WTC11 (cell line): ENCODE results near the gene THSD4. TPM values are rescaled to one million over a fixed set of nuclear protein-coding genes. Genes with fewer than 3 reads are reported as not detected.

Experiments
- ATAC-seq: fragments of 200-7000 bp; cut with Tn5 transposase; 2 replicates; pipeline ENCODE4 v1.10.0; 2021; ENCODE audit warnings: mild to moderate bottlenecking, moderate library complexity
- CTCF ChIA-PET: fragments of 300-600 bp; sonication (Branson Sonifier 250); formaldehyde crosslinking; loops from one replicate; lab custom pipeline; 2021; ENCODE audit warnings: antibody characterized with exemption; lab: Charles Lee
- POLR2A ChIA-PET: fragments of 350-600 bp; sonication (Branson Sonifier 250); formaldehyde crosslinking; loops from one replicate; lab custom pipeline; 2021; ENCODE audit warnings: antibody characterized with exemption; lab: Charles Lee
- DNase-seq: peaks from one replicate; pipeline ENCODE4 v3.0.0; 2021; ENCODE audit warnings: low spot score
- H3K27ac Mint-ChIP-seq: 2 replicates; pipeline ENCODE4 v1.8.0; 2021; ENCODE audit warnings: mixed read lengths
- H3K27me3 Mint-ChIP-seq: 2 replicates; pipeline ENCODE4 v1.8.0; 2021; ENCODE audit warnings: low read depth, mild to moderate bottlenecking, moderate library complexity, mixed read lengths
- H3K36me3 Mint-ChIP-seq: 2 replicates; pipeline ENCODE4 v1.8.0; 2021; ENCODE audit warnings: mixed read lengths
- H3K4me1 Mint-ChIP-seq: 2 replicates; pipeline ENCODE4 v1.8.0; 2022; ENCODE audit warnings: mixed read lengths
- H3K4me3 Mint-ChIP-seq: 2 replicates; pipeline ENCODE4 v1.8.0; 2021; ENCODE audit warnings: mild to moderate bottlenecking, moderate library complexity, mixed read lengths
- H3K9me3 Mint-ChIP-seq: 2 replicates; pipeline ENCODE4 v1.8.0; 2021; ENCODE audit warnings: mixed read lengths
- HMGA2 ChIP-seq: fragments of 250-450 bp; sonication (Bioruptor Pico); IDR thresholded peaks from 2 replicates; pipeline ENCODE4 v1.4.0; 2021; ENCODE audit warnings: mild to moderate bottlenecking, moderate library complexity
- NFE2L1 ChIP-seq: sonication (generic); formaldehyde crosslinking; IDR thresholded peaks from 2 replicates; pipeline ENCODE4 v1.8.1; 2023; ENCODE audit warnings: missing genetic modification reagents
- NR2C2 ChIP-seq: sonication (generic); formaldehyde crosslinking; IDR thresholded peaks from 2 replicates; pipeline ENCODE4 v1.8.0; 2022; ENCODE audit warnings: mild to moderate bottlenecking, missing genetic modification reagents
- OVOL2 ChIP-seq: fragments of 250-450 bp; sonication (Bioruptor Pico); IDR thresholded peaks from 2 replicates; pipeline ENCODE4 v1.9.0; 2021; ENCODE audit warnings: mild to moderate bottlenecking, borderline replicate concordance
- PREB ChIP-seq: sonication (generic); formaldehyde crosslinking; IDR thresholded peaks from 2 replicates; pipeline ENCODE4 v1.8.1; 2022; ENCODE audit warnings: mild to moderate bottlenecking, missing genetic modification reagents, moderate library complexity, borderline replicate concordance
- TCF7 ChIP-seq: sonication (generic); formaldehyde crosslinking; IDR thresholded peaks from 2 replicates; pipeline ENCODE4 v1.8.0; 2022; ENCODE audit warnings: mild to moderate bottlenecking, low read depth, missing genetic modification reagents, moderate library complexity
- TEAD4 ChIP-seq: sonication (generic); formaldehyde crosslinking; IDR thresholded peaks from 2 replicates; pipeline ENCODE4 v1.8.0; 2022; ENCODE audit warnings: mild to moderate bottlenecking, missing genetic modification reagents
- ZBTB43 ChIP-seq: sonication (generic); formaldehyde crosslinking; IDR thresholded peaks from 2 replicates; pipeline ENCODE4 v1.8.1; 2023; ENCODE audit warnings: mild to moderate bottlenecking, missing genetic modification reagents
- ZNF121 ChIP-seq: sonication (generic); formaldehyde crosslinking; IDR thresholded peaks from 2 replicates; pipeline ENCODE4 v1.8.0; 2023; ENCODE audit warnings: missing genetic modification reagents
- ZNF263 ChIP-seq: sonication (generic); formaldehyde crosslinking; IDR thresholded peaks from 2 replicates; pipeline ENCODE4 v1.8.1; 2022; ENCODE audit warnings: low read depth, mild to moderate bottlenecking, moderate library complexity, missing genetic modification reagents
- ZNF281 ChIP-seq: sonication (generic); formaldehyde crosslinking; IDR thresholded peaks from 2 replicates; pipeline ENCODE4 v1.8.0; 2023; ENCODE audit warnings: mild to moderate bottlenecking, missing genetic modification reagents
- ZNF512 ChIP-seq: sonication (generic); formaldehyde crosslinking; IDR thresholded peaks from 2 replicates; pipeline ENCODE4 v1.8.1; 2022; ENCODE audit warnings: missing genetic modification reagents, borderline replicate concordance
- total RNA-seq: library from RNA; stranded (reverse); gene quantifications from 3 replicates; pipeline ENCODE4 v1.2.3, GENCODE V29; 2021
- TF ChIP-seq, protein P1 (sequence below): fragments of 250-450 bp; sonication (Bioruptor Pico); IDR thresholded peaks from 2 replicates; pipeline ENCODE4 v1.9.0; 2021; ENCODE audit warnings: moderate library complexity, mild to moderate bottlenecking, inconsistent platforms, borderline replicate concordance
- TF ChIP-seq, protein P2 (sequence below): sonication (generic); formaldehyde crosslinking; IDR thresholded peaks from 2 replicates; pipeline ENCODE4 v1.8.0; 2023; ENCODE audit warnings: missing genetic modification reagents, mild to moderate bottlenecking, borderline replicate concordance
- TF ChIP-seq, protein P3 (sequence below): fragments of 250-450 bp; sonication (Bioruptor Pico); IDR thresholded peaks from 2 replicates; pipeline ENCODE4 v2.1.2; 2022; ENCODE audit warnings: mild to moderate bottlenecking, moderate library complexity
- TF ChIP-seq, protein P4 (sequence below): sonication (generic); formaldehyde crosslinking; IDR thresholded peaks from 2 replicates; pipeline ENCODE4 v1.8.1; 2022; ENCODE audit warnings: low read depth, mild to moderate bottlenecking, moderate library complexity, missing genetic modification reagents, borderline replicate concordance

Gene THSD4
- total RNA-seq, 1 experiment from 2014 or later = 7.8 TPM

DNA sequence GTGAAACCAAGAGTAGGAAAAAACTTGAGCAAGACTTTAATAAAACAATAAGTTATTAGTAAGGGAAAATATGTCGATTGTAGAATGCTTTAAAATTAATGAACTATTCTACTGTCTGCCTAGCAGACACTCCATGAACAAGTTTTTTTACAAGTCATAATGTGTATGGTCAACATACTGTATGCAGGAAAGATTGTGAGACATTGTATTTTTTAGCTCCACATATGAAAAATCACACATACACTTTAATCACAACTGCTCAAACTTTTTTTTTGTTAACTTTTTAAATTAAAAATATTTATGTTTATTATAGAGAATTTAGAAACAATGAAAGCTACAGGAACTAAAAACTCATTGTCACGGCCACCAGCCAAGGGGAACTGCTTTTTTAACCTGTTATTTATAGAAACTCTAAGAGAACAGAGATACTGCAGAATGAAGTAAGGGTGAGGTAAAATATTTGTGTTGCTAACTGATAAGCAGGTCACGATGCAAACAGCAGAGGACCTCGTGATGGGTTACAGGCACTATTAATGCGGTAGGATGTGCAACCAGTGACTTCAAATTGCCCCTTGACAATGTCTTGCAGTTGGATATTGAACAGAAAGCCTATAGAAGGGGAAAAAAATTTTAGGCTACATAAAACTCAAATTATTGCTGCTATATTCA, 53.0 kb downstream of the THSD4 start (continued):
- TF ChIP-seq ZNF512 (CRISPR knock-in tag) = no peak
- TF ChIP-seq, protein P1, sequence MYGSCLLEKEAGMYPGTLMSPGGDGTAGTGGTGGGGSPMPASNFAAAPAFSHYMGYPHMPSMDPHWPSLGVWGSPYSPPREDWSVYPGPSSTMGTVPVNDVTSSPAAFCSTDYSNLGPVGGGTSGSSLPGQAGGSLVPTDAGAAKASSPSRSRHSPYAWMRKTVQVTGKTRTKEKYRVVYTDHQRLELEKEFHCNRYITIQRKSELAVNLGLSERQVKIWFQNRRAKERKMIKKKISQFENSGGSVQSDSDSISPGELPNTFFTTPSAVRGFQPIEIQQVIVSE (CRISPR knock-in tag) = no peak

- peaks cover 34% of the 10 kb centered on the region for H3K9me3 Mint-ChIP-seq
- CTCF ChIA-PET = no interaction called here
- no peak overlapping the region for H3K4me3 Mint-ChIP-seq
- POLR2A ChIA-PET = no interaction called here
- no peak for DNase-seq
- TF ChIP-seq HMGA2 (CRISPR knock-in tag) (no peak), ZNF121 (CRISPR knock-in tag) (no peak), TEAD4 (CRISPR knock-in tag) (no peak)
- TF ChIP-seq, protein P2, sequence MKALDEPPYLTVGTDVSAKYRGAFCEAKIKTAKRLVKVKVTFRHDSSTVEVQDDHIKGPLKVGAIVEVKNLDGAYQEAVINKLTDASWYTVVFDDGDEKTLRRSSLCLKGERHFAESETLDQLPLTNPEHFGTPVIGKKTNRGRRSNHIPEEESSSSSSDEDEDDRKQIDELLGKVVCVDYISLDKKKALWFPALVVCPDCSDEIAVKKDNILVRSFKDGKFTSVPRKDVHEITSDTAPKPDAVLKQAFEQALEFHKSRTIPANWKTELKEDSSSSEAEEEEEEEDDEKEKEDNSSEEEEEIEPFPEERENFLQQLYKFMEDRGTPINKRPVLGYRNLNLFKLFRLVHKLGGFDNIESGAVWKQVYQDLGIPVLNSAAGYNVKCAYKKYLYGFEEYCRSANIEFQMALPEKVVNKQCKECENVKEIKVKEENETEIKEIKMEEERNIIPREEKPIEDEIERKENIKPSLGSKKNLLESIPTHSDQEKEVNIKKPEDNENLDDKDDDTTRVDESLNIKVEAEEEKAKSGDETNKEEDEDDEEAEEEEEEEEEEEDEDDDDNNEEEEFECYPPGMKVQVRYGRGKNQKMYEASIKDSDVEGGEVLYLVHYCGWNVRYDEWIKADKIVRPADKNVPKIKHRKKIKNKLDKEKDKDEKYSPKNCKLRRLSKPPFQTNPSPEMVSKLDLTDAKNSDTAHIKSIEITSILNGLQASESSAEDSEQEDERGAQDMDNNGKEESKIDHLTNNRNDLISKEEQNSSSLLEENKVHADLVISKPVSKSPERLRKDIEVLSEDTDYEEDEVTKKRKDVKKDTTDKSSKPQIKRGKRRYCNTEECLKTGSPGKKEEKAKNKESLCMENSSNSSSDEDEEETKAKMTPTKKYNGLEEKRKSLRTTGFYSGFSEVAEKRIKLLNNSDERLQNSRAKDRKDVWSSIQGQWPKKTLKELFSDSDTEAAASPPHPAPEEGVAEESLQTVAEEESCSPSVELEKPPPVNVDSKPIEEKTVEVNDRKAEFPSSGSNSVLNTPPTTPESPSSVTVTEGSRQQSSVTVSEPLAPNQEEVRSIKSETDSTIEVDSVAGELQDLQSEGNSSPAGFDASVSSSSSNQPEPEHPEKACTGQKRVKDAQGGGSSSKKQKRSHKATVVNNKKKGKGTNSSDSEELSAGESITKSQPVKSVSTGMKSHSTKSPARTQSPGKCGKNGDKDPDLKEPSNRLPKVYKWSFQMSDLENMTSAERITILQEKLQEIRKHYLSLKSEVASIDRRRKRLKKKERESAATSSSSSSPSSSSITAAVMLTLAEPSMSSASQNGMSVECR = no peak
- ATAC-seq = no peak
- H3K27ac Mint-ChIP-seq = no peak overlapping the region
- peaks cover 16% of the 10 kb centered on the region for H3K4me1 Mint-ChIP-seq
- H3K27me3 Mint-ChIP-seq = no peaks in the 10 kb centered on the region
- H3K36me3 Mint-ChIP-seq = peaks cover 18% of the 10 kb centered on the region
These were observed 54.9 kb downstream of the THSD4 start for GRCh38 chr15:71170163-71170562.

DNA sequence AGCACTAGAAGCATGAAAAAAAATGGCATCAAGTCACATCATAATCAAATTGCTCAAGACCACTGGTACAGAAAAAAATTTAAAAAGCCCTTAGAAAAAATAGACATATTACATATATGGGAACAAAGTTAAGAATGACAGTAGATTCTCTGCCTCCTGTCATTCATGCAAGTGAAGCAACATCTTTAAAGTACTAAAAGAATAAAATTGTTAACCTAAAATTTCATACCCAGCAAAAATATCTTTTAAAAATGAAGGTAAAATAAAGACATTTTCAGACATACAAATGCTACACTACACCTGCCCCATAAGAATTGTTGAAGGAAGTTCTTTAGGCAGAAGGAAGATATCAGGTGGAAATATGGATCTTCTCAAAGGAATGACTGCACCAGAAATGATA, 55.9 kb downstream of the THSD4 start:
- Mint-ChIP-seq H3K27me3 (no peaks in the 10 kb centered on the region), H3K27ac (no peak overlapping the region), H3K4me3 (no peak overlapping the region), H3K4me1 (peaks cover 16% of the 10 kb centered on the region), H3K9me3 (peaks cover 34% of the 10 kb centered on the region), H3K36me3 (peaks cover 18% of the 10 kb centered on the region)
- ChIA-PET POLR2A (no interaction called here), CTCF (no interaction called here)
- no peak for DNase-seq
- ATAC-seq = no peak
- TF ChIP-seq HMGA2 (CRISPR knock-in tag) (no peak), ZBTB43 (CRISPR knock-in tag) (no peak), NFE2L1 (CRISPR knock-in tag) (no peak), ZNF281 (CRISPR knock-in tag) (no peak), PREB (CRISPR knock-in tag) (no peak), TCF7 (no peak), ZNF263 (CRISPR knock-in tag) (no peak), NR2C2 (CRISPR knock-in tag) (no peak), OVOL2 (no peak)
- TF ChIP-seq, protein P3, sequence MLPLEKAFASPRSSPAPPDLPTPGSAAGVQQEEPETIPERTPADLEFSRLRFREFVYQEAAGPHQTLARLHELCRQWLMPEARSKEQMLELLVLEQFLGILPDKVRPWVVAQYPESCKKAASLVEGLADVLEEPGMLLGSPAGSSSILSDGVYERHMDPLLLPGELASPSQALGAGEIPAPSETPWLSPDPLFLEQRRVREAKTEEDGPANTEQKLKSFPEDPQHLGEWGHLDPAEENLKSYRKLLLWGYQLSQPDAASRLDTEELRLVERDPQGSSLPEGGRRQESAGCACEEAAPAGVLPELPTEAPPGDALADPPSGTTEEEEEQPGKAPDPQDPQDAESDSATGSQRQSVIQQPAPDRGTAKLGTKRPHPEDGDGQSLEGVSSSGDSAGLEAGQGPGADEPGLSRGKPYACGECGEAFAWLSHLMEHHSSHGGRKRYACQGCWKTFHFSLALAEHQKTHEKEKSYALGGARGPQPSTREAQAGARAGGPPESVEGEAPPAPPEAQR (CRISPR knock-in tag) = no peak
- TF ChIP-seq, protein P4, sequence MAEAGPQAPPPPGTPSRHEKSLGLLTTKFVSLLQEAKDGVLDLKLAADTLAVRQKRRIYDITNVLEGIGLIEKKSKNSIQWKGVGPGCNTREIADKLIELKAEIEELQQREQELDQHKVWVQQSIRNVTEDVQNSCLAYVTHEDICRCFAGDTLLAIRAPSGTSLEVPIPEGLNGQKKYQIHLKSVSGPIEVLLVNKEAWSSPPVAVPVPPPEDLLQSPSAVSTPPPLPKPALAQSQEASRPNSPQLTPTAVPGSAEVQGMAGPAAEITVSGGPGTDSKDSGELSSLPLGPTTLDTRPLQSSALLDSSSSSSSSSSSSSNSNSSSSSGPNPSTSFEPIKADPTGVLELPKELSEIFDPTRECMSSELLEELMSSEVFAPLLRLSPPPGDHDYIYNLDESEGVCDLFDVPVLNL = no peak
